T-helper 22 cell (primary cell): Measurements from ENCODE around the gene MED8.

Experiments used
- DNase-seq: peaks from one replicate; pipeline ENCODE4 v3.0.0-alpha.2; 2020; ENCODE audit warnings: low read depth

MED8 gene

GRCh38 chr1:43334453-43335205, 55.0 kb downstream of the MED8 start:
- no peak for DNase-seq
